Cardiac fibroblast (primary cell): Measurements from ENCODE around the gene ACE.

Source experiments
- DNase-seq, 2 donors: peaks; one replicate each; pipeline versions ENCODE4 v3.0.0 to v3.0.0-alpha.2; 2010; ENCODE audit warnings: low read depth in 2 of 2
- H3K4me3 ChIP-seq, 2 donors: replicated peaks in 1 of 2; 1 replicate in 1 of 2; 2 replicates in 1 of 2; pipeline ENCODE4 v1.5.1; 2011; ENCODE audit warnings: low read depth in 2 of 2, low read length in 2 of 2, mild to moderate bottlenecking in 2 of 2, moderate library complexity in 1 of 2
- CTCF ChIP-seq: IDR thresholded peaks from one replicate; pipeline ENCODE4 v1.5.1; 2011; ENCODE audit warnings: low read depth, mild to moderate bottlenecking, low read length, inconsistent platforms

ACE gene

GRCh38 chr17:63434951-63435571 lies 41.8 kb upstream of the ACE start:
- DNase-seq: peak; percentile 52 to 54
- no peak for TF ChIP-seq CTCF

GRCh38 chr17:63435681-63436522 lies 41.0 kb upstream of the ACE start:
- H3K4me3 ChIP-seq: no peak overlapping the region
- no peak for TF ChIP-seq CTCF
- DNase-seq: no peak

More at GRCh38 chr17:63434951-63435571, 41.8 kb upstream of the ACE start:
- no peak overlapping the region for H3K4me3 ChIP-seq

GRCh38 chr17:63436523-63437110 lies 40.2 kb upstream of the ACE start:
- TF ChIP-seq CTCF: no peak

GRCh38 chr17:63437287-63438091 lies 39.4 kb upstream of the ACE start:
- no peak for TF ChIP-seq CTCF
- no peak overlapping the region for H3K4me3 ChIP-seq
- DNase-seq: no peak

More at GRCh38 chr17:63436523-63437110, 40.2 kb upstream of the ACE start:
- DNase-seq: peak in 1 of 2 donors; percentile 47
- H3K4me3 ChIP-seq: no peak overlapping the region

GRCh38 chr17:63438092-63439051 lies 38.5 kb upstream of the ACE start:
- no peak overlapping the region for H3K4me3 ChIP-seq
- DNase-seq: no peak
- TF ChIP-seq CTCF: no peak
